Measurements from ENCODE around the gene ANP32A. TPM values are rescaled to one million over a fixed set of nuclear protein-coding genes. Genes with fewer than 3 reads are reported as not detected.

The ANP32A gene
- total RNA-seq, 2 donors from 2014 or later: 52.6 to 70.8 TPM

GRCh38 chr15:68814596-68814995 lies 6.1 kb downstream of the ANP32A start:
- WGBS: 89% methylated on average over 6 of the region's 6 CpGs
- H3K27ac ChIP-seq: peak overlapping the region; percentile 61 to 87
- peaks cover 18% of the 10 kb centered on the region for H3K4me1 ChIP-seq (replicated peaks)
- no peak for DNase-seq (ENCODE audit: low spot score)
- no peaks in the 10 kb centered on the region for H3K9me3 ChIP-seq
- intact Hi-C loops (cut with DNase I): no loop called here
- TF ChIP-seq POLR2A (IDR thresholded peaks at IDR 0.05): no peak
- H3K4me3 ChIP-seq: no peak overlapping the region
- no peaks in the 10 kb centered on the region for H3K27me3 ChIP-seq (replicated peaks; ENCODE audit: insufficient read depth)
- no peaks in the 10 kb centered on the region for H3K36me3 ChIP-seq

GRCh38 chr15:68812597-68813431 lies 7.9 kb downstream of the ANP32A start:
- no peak for TF ChIP-seq POLR2A (IDR thresholded peaks at IDR 0.05)
- TF ChIP-seq POLR2AphosphoS5 (IDR thresholded peaks at IDR 0.05): peak; percentile 85
- H3K4me3 ChIP-seq: no peak overlapping the region
- peak overlapping the region; percentile 61 to 87 for H3K27ac ChIP-seq
- no peak for DNase-seq (ENCODE audit: low spot score)
- H3K9me3 ChIP-seq: no peaks in the 10 kb centered on the region
- peaks cover 18% of the 10 kb centered on the region for H3K4me1 ChIP-seq (replicated peaks)
- no peaks in the 10 kb centered on the region for H3K36me3 ChIP-seq
- intact Hi-C loops (cut with DNase I): no loop called here
- WGBS: 18% methylated on average over 4 of the region's 4 CpGs
- no peaks in the 10 kb centered on the region for H3K27me3 ChIP-seq (replicated peaks; ENCODE audit: insufficient read depth)

GRCh38 chr15:68812069-68812468 lies 8.6 kb downstream of the ANP32A start:
- WGBS: 70% methylated on average over 8 of the region's 8 CpGs
- Histone ChIP-seq H3K4me1 (replicated peaks) (peaks cover 18% of the 10 kb centered on the region), H3K27ac (peak overlapping the region; percentile 61 to 87), H3K27me3 (replicated peaks; ENCODE audit: insufficient read depth) (no peaks in the 10 kb centered on the region), H3K9me3 (no peaks in the 10 kb centered on the region), H3K36me3 (no peaks in the 10 kb centered on the region), H3K4me3 (no peak overlapping the region)
- intact Hi-C loops (cut with DNase I): no loop called here
- no peak for TF ChIP-seq CTCF (IDR thresholded peaks at IDR 0.05)
- TF ChIP-seq POLR2AphosphoS5 (IDR thresholded peaks at IDR 0.05): no peak
- TF ChIP-seq POLR2A (IDR thresholded peaks at IDR 0.05): no peak
- no peak for DNase-seq (ENCODE audit: low spot score)

- no peak for DNase-seq (ENCODE audit: low spot score)
- H3K36me3 ChIP-seq: no peaks in the 10 kb centered on the region
- no peaks in the 10 kb centered on the region for H3K27me3 ChIP-seq (replicated peaks; ENCODE audit: insufficient read depth)
- H3K9me3 ChIP-seq: no peaks in the 10 kb centered on the region
- WGBS: 88% methylated on average over 9 of the region's 9 CpGs
- intact Hi-C loops (cut with DNase I): no loop called here
- no peak overlapping the region for H3K4me3 ChIP-seq
- H3K4me1 ChIP-seq (replicated peaks): peaks cover 12% of the 10 kb centered on the region
- H3K27ac ChIP-seq: no peak overlapping the region
- TF ChIP-seq CTCF (IDR thresholded peaks at IDR 0.05) (no peak), POLR2AphosphoS5 (IDR thresholded peaks at IDR 0.05) (no peak), POLR2A (IDR thresholded peaks at IDR 0.05) (no peak)
Observed at GRCh38 chr15:68809517-68809916, 11.2 kb downstream of the ANP32A start.

- H3K4me3 ChIP-seq: no peak overlapping the region
- no peaks in the 10 kb centered on the region for H3K36me3 ChIP-seq
- no peaks in the 10 kb centered on the region for H3K9me3 ChIP-seq
- H3K4me1 ChIP-seq (replicated peaks): peaks cover 12% of the 10 kb centered on the region
- no peak for DNase-seq (ENCODE audit: low spot score)
- intact Hi-C loops (cut with DNase I): no loop called here
- WGBS: 57% methylated on average over 5 of the region's 5 CpGs
- no peak overlapping the region for H3K27ac ChIP-seq
- H3K27me3 ChIP-seq (replicated peaks; ENCODE audit: insufficient read depth): no peaks in the 10 kb centered on the region
- no peak for TF ChIP-seq CTCF (IDR thresholded peaks at IDR 0.05)
- TF ChIP-seq POLR2A (IDR thresholded peaks at IDR 0.05): no peak
- TF ChIP-seq POLR2AphosphoS5 (IDR thresholded peaks at IDR 0.05): no peak
Observed at GRCh38 chr15:68808770-68809169, 11.9 kb downstream of the ANP32A start.

- Histone ChIP-seq H3K36me3 (no peaks in the 10 kb centered on the region), H3K4me1 (replicated peaks) (peaks cover 8% of the 10 kb centered on the region), H3K27ac (no peak overlapping the region), H3K9me3 (no peaks in the 10 kb centered on the region), H3K4me3 (no peak overlapping the region), H3K27me3 (replicated peaks; ENCODE audit: insufficient read depth) (no peaks in the 10 kb centered on the region)
- intact Hi-C loops (cut with DNase I): no loop called here
- TF ChIP-seq POLR2AphosphoS5 (IDR thresholded peaks at IDR 0.05) (no peak), CTCF (IDR thresholded peaks at IDR 0.05) (no peak), POLR2A (IDR thresholded peaks at IDR 0.05) (no peak)
- 28% methylated on average over 2 of the region's 2 CpGs for WGBS
- DNase-seq (ENCODE audit: low spot score): no peak
Observed at GRCh38 chr15:68808091-68808490, 12.6 kb downstream of the ANP32A start.
